Measurements from ENCODE around the gene SHMT1. TPM values are rescaled to one million over a fixed set of nuclear protein-coding genes. Genes with fewer than 3 reads are reported as not detected.

The SHMT1 gene
- total RNA-seq, 3 donors from 2014 or later (not counting 1 experiment from before 2014, with no cell fraction given), result 8.8 to 19.2 (median 17.3) TPM

DNA sequence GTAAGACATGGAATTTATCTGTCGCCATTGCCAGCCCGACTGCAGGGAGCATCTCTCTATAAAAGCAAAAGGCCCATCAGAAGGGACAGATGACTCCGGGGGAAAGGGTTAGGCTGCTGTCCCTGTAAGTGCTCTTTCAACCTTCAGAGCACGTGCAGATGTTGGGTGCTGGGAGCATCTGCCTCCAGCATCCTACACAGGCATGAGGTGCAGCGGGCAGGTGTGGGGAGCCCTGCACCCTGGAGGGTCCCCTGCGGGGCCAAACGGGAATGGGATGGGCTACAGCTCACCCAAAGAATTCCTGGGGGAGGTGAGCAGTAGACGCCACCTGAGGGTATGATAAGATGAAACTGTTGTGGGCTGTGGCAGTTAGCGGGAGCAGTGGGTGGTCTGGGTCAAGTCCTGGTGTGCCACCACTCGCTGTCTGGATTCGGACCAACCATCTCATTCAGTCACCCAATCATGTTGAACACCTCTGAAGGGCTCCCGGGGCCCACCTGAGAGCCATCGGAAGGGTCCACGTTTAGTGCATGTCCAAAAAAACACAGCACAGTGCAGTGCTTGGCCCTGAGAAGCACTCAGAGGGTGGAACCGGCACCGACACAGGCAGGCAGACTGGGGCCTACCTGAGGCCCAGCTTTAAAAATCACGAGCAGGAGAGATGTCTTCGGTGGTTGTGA is 44.4 kb downstream of the SHMT1 start:
- intact Hi-C loops (cut with micrococcal nuclease), result no loop called here

DNA sequence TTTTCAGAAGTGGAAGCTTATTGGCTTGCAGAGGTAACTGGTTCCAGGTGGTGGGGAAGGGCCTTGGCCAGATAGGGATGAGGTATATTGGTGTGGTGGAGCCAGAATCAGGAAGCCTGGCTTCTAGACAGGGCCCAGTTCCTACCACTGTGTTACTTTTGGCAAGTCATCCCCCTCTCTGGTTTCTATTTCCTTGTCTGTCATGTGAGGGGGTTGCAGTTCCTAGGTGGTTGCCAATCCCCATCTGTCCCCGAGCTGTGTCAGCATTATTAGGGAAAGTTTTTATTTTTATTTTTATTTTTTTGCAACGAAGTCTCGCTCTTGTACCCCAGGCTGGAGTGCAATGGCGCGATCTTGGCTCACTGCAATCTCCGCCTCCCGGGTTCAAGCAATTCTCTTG is 45.2 kb downstream of the SHMT1 start:
- Mint-ChIP-seq H3K4me1 (peaks cover 71 to 79% of the 10 kb centered on the region in 2 donors), H3K27me3 (ENCODE audit: low read depth in 2 of 2) (no peaks in the 10 kb centered on the region), H3K36me3 (no peaks in the 10 kb centered on the region), H3K9me3 (no peaks in the 10 kb centered on the region), H3K4me3 (no peak overlapping the region), H3K27ac (no peak overlapping the region)
- intact Hi-C loops (cut with micrococcal nuclease), result no loop called here
- ATAC-seq, result no peak
- Histone ChIP-seq H3K27me3 (ENCODE audit: control insufficient read depth, insufficient read depth, low read length) (no peaks in the 10 kb centered on the region), H3K4me1 (ENCODE audit: control insufficient read depth, insufficient read depth, low read length) (peaks cover 64% of the 10 kb centered on the region), H3K4me3 (ENCODE audit: low read length) (no peak overlapping the region), H3K9me3 (ENCODE audit: control insufficient read depth, insufficient read depth, low read length) (no peaks in the 10 kb centered on the region), H3K36me3 (ENCODE audit: control insufficient read depth, insufficient read depth, low read length) (peaks cover 35% of the 10 kb centered on the region), H3K27ac (ENCODE audit: low read length) (no peak overlapping the region)
- no peak for DNase-seq
- 90% methylated on average over 6 of the region's 7 CpGs for WGBS (ENCODE audit: insufficient coverage)
- TF ChIP-seq, protein P1, sequence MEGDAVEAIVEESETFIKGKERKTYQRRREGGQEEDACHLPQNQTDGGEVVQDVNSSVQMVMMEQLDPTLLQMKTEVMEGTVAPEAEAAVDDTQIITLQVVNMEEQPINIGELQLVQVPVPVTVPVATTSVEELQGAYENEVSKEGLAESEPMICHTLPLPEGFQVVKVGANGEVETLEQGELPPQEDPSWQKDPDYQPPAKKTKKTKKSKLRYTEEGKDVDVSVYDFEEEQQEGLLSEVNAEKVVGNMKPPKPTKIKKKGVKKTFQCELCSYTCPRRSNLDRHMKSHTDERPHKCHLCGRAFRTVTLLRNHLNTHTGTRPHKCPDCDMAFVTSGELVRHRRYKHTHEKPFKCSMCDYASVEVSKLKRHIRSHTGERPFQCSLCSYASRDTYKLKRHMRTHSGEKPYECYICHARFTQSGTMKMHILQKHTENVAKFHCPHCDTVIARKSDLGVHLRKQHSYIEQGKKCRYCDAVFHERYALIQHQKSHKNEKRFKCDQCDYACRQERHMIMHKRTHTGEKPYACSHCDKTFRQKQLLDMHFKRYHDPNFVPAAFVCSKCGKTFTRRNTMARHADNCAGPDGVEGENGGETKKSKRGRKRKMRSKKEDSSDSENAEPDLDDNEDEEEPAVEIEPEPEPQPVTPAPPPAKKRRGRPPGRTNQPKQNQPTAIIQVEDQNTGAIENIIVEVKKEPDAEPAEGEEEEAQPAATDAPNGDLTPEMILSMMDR (IDR thresholded peaks at IDR 0.05), result no peak

More for the DNA sequence above, 44.4 kb downstream of the SHMT1 start:
- no peaks in the 10 kb centered on the region for H3K36me3 Mint-ChIP-seq
- H3K4me1 ChIP-seq (ENCODE audit: control insufficient read depth, insufficient read depth, low read length), result peaks cover 60% of the 10 kb centered on the region
- H3K27me3 ChIP-seq (ENCODE audit: control insufficient read depth, insufficient read depth, low read length), result no peaks in the 10 kb centered on the region
- no peak for DNase-seq
- no peaks in the 10 kb centered on the region for H3K27me3 Mint-ChIP-seq (ENCODE audit: low read depth in 2 of 2)
- ATAC-seq, result no peak
- H3K4me3 Mint-ChIP-seq, result no peak overlapping the region
- TF ChIP-seq, protein P1 (IDR thresholded peaks at IDR 0.05), result no peak
- H3K4me3 ChIP-seq (ENCODE audit: low read length), result no peak overlapping the region
- peaks cover 63 to 71% of the 10 kb centered on the region in 2 donors for H3K4me1 Mint-ChIP-seq
- H3K36me3 ChIP-seq (ENCODE audit: control insufficient read depth, insufficient read depth, low read length), result peaks cover 43% of the 10 kb centered on the region
- peak overlapping the region; percentile 43 to 52 for H3K27ac Mint-ChIP-seq
- H3K27ac ChIP-seq (ENCODE audit: low read length), result no peak overlapping the region
- WGBS (ENCODE audit: insufficient coverage), result 94% methylated on average over 17 of the region's 18 CpGs
- H3K9me3 Mint-ChIP-seq, result no peaks in the 10 kb centered on the region
- no peaks in the 10 kb centered on the region for H3K9me3 ChIP-seq (ENCODE audit: control insufficient read depth, insufficient read depth, low read length)

DNA sequence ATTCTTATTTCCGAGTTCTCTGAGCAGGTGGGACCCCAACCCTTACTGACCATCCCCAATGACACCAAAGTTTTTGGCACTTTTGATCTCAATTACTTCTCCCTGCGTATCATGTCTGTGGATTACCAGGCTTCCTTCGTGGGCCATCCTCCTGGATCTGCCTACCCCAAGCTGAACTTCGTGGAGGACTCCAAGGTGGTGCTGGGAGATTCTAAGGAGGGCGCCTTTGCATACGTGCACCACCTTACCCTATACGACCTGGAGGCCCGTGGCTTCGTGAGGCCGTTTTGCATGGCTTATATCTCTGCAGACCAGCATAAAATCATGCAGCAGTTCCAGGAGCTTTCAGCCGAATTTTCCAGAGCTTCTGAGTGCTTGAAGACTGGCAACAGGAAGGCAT is 47.4 kb downstream of the SHMT1 start:
- H3K9me3 ChIP-seq (ENCODE audit: control insufficient read depth, insufficient read depth, low read length), result no peaks in the 10 kb centered on the region
- ATAC-seq (no peak), DNase-seq (no peak)
- Mint-ChIP-seq H3K9me3 (no peaks in the 10 kb centered on the region), H3K4me1 (peaks cover 81 to 83% of the 10 kb centered on the region in 2 donors), H3K36me3 (no peaks in the 10 kb centered on the region), H3K4me3 (peak overlapping the region; percentile 97), H3K27ac (peak overlapping the region; percentile 91 to 99), H3K27me3 (ENCODE audit: low read depth in 2 of 2) (no peaks in the 10 kb centered on the region)
- H3K27ac ChIP-seq (ENCODE audit: low read length), result peak overlapping the region; percentile 89
- peaks cover 64% of the 10 kb centered on the region for H3K4me1 ChIP-seq (ENCODE audit: control insufficient read depth, insufficient read depth, low read length)
- WGBS (ENCODE audit: insufficient coverage), result 77% methylated on average over 11 of the region's 11 CpGs
- peak overlapping the region; percentile 81 for H3K4me3 ChIP-seq (ENCODE audit: low read length)
- TF ChIP-seq, protein P1 (IDR thresholded peaks at IDR 0.05), result no peak
- intact Hi-C loops (cut with micrococcal nuclease), result loop anchor here (1.0 to 2.0 kb wide), 2 partner anchors 55 to 91 kb away; partner anchors contain the start of genes LLGL1 and MIEF2
- H3K27me3 ChIP-seq (ENCODE audit: control insufficient read depth, insufficient read depth, low read length), result no peaks in the 10 kb centered on the region
- peaks cover 28% of the 10 kb centered on the region for H3K36me3 ChIP-seq (ENCODE audit: control insufficient read depth, insufficient read depth, low read length)
